ENCODE results near the gene SLC25A26. TPM values are rescaled to one million over a fixed set of nuclear protein-coding genes. Genes with fewer than 3 reads are reported as not detected.

Gene SLC25A26
- total RNA-seq, 6 experiments from 2014 or later, result 12.8 to 16.3 (median 13.6) TPM

DNA sequence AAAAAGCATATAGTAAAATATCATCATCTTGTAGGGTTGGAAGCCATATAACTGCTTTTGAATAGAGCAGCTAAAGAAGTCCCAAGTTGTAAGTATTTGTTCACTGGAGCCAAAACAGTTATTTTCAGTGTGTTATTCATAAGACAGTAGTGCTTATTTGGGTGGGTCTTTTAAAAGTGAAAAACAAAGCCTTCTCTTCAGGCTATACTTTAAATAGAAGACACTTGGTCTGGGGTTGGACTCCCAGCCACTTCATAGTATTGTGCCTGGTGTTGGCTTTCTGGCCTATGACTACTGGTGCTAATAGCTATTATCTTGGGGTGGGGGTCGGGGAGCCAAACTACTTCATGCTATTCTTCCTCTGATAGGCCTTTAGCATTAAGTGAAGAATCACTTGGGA lies 135.2 kb downstream of the SLC25A26 start:
- peaks cover 11% of the 10 kb centered on the region for H3K4me1 Mint-ChIP-seq (ENCODE audit: low read depth)
- DNase-seq, result no peak
- no peak overlapping the region for H3K27ac Mint-ChIP-seq
- no peaks in the 10 kb centered on the region; the same call in 1 of the 2 replicates for H3K27me3 Mint-ChIP-seq (ENCODE audit: insufficient read depth)
- no peak overlapping the region for H3K4me3 Mint-ChIP-seq
- TF ChIP-seq CTCF (IDR thresholded peaks at IDR 0.05), result no peak
- no peaks in the 10 kb centered on the region for H3K36me3 Mint-ChIP-seq (ENCODE audit: low read depth)
- no peaks in the 10 kb centered on the region for H3K9me3 Mint-ChIP-seq

GRCh38 chr3:66361356-66361755 lies 140.6 kb downstream of the SLC25A26 start:
- no peak for DNase-seq
- H3K4me1 Mint-ChIP-seq (ENCODE audit: low read depth), result peaks cover 16% of the 10 kb centered on the region
- no peak for TF ChIP-seq CTCF (IDR thresholded peaks at IDR 0.05)
- H3K27ac Mint-ChIP-seq, result no peak overlapping the region
- H3K36me3 Mint-ChIP-seq (ENCODE audit: low read depth), result no peaks in the 10 kb centered on the region
- H3K9me3 Mint-ChIP-seq, result no peaks in the 10 kb centered on the region
- no peak overlapping the region for H3K4me3 Mint-ChIP-seq
- peaks cover 2% of the 10 kb centered on the region; the same call in 1 of the 2 replicates for H3K27me3 Mint-ChIP-seq (ENCODE audit: insufficient read depth)

GRCh38 chr3:66362541-66362941 lies 141.7 kb downstream of the SLC25A26 start:
- Mint-ChIP-seq H3K27ac (no peak overlapping the region), H3K4me3 (no peak overlapping the region), H3K9me3 (no peaks in the 10 kb centered on the region), H3K4me1 (ENCODE audit: low read depth) (peaks cover 16% of the 10 kb centered on the region), H3K36me3 (ENCODE audit: low read depth) (no peaks in the 10 kb centered on the region), H3K27me3 (ENCODE audit: insufficient read depth) (peaks cover 2% of the 10 kb centered on the region; the same call in 1 of the 2 replicates)
- DNase-seq, result peak; percentile 22
- TF ChIP-seq CTCF (IDR thresholded peaks at IDR 0.05), result no peak

- TF ChIP-seq CTCF (IDR thresholded peaks at IDR 0.05), result no peak
- Mint-ChIP-seq H3K4me1 (ENCODE audit: low read depth) (peaks cover 16% of the 10 kb centered on the region), H3K27ac (no peak overlapping the region), H3K9me3 (no peaks in the 10 kb centered on the region), H3K36me3 (ENCODE audit: low read depth) (no peaks in the 10 kb centered on the region), H3K27me3 (ENCODE audit: insufficient read depth) (peaks cover 2% of the 10 kb centered on the region; the same call in 1 of the 2 replicates), H3K4me3 (no peak overlapping the region)
- DNase-seq, result no peak
Observed at GRCh38 chr3:66363148-66363547, 142.3 kb downstream of the SLC25A26 start.

DNA sequence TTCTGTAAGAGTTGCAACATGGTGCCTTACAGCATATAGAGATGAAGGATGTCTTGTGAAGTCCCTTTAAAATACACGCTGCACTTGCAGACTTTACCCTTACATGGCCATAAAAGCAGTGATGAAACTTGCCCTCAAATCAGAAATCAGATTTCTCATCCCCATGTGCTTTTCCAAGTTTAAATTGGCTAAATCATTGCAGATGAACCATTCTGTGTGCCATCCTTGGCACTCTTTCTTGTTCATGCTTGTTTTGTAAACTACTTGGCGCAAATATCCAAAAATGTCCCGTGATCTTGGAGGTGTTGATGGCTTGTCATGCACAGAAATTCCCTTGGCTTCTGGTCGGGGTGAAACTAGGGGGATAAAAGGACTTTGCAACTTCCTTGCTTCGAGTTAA lies 144.3 kb downstream of the SLC25A26 start:
- no peak for DNase-seq
- peaks cover 16% of the 10 kb centered on the region for H3K4me1 Mint-ChIP-seq (ENCODE audit: low read depth)
- no peak overlapping the region for H3K27ac Mint-ChIP-seq
- no peaks in the 10 kb centered on the region for H3K36me3 Mint-ChIP-seq (ENCODE audit: low read depth)
- no peak for TF ChIP-seq CTCF (IDR thresholded peaks at IDR 0.05)
- no peak overlapping the region for H3K4me3 Mint-ChIP-seq
- H3K9me3 Mint-ChIP-seq, result no peaks in the 10 kb centered on the region
- H3K27me3 Mint-ChIP-seq (ENCODE audit: insufficient read depth), result peaks cover 2% of the 10 kb centered on the region; the same call in 1 of the 2 replicates

DNA sequence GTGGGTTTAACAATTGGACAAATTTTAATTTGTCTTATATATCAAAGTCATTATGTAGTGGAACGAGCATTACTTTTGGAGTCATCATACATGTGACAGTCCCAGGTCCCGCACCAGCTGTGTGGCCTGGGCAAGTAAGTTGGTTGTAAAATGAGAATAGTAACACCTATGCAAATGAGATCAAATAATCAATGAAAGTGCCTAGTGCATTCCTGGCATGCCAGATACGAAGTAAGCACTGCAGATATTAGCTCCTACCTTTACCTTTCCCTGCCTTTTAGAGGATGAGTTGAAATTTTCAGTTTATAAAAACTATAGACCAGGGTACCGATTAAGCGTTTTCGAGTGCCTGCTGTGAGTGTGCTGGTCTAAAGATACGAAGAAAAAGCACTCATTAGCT lies 145.9 kb downstream of the SLC25A26 start:
- no peak for TF ChIP-seq CTCF (IDR thresholded peaks at IDR 0.05)
- H3K27ac Mint-ChIP-seq, result no peak overlapping the region
- H3K36me3 Mint-ChIP-seq (ENCODE audit: low read depth), result no peaks in the 10 kb centered on the region
- DNase-seq, result no peak
- H3K9me3 Mint-ChIP-seq, result no peaks in the 10 kb centered on the region
- peaks cover 2% of the 10 kb centered on the region; the same call in 1 of the 2 replicates for H3K27me3 Mint-ChIP-seq (ENCODE audit: insufficient read depth)
- H3K4me3 Mint-ChIP-seq, result no peak overlapping the region
- peaks cover 16% of the 10 kb centered on the region for H3K4me1 Mint-ChIP-seq (ENCODE audit: low read depth)
